GM12892 (cell line): ENCODE results near the gene GDF11.

ENCODE experiments used
- POLR2A ChIP-seq: IDR thresholded peaks from 2 replicates; pipeline ENCODE4 v1.6.1; 2011; ENCODE audit warnings: low read depth, low read length, control low read depth
- POLR2AphosphoS5 ChIP-seq: IDR thresholded peaks from 2 replicates; pipeline ENCODE4 v1.6.1; 2011; ENCODE audit warnings: low read depth, low read length, control low read depth
- TAF1 ChIP-seq: IDR thresholded peaks from 2 replicates; pipeline ENCODE4 v1.6.1; 2011; ENCODE audit warnings: low read depth, mild to moderate bottlenecking, control low read depth, low read length, borderline replicate concordance

DNA sequence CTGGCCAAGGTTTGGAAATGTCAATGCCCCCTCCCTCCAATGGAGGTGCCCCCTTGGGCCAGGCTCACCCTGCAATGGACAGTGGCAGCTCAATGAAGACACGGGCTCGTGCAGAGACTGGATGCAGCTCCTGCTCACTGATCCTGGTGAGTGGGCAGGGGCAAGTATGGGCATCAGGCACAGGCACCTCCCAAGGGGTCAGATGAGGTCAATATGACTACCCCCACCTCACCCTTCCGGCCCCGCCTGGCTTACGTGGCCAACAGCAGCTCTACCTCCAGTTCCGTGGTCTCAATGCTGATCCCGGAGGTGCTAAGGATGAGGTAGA is 48.8 kb upstream of the GDF11 start:
- TF ChIP-seq POLR2A, result no peak
- TF ChIP-seq TAF1, result no peak
- TF ChIP-seq POLR2AphosphoS5, result no peak
